DMS153 treated with DMSO at 0.1 percent for 48 hours (cell line): ENCODE data around the gene SCAF8.

Source experiments
- DNase-seq: peaks from one replicate; lab custom pipeline; 2025; ENCODE audit not compliant: unreplicated experiment; lab: John Stamatoyannopoulos, UW

SCAF8 gene

GRCh38 chr6:154824076-154824475, 90.9 kb downstream of the SCAF8 start:
- DNase-seq: no peak

GRCh38 chr6:154829970-154830369, 96.8 kb downstream of the SCAF8 start:
- no peak for DNase-seq

GRCh38 chr6:154830771-154831170, 97.6 kb downstream of the SCAF8 start:
- DNase-seq: no peak

GRCh38 chr6:154835307-154835706, 102.1 kb downstream of the SCAF8 start:
- no peak for DNase-seq

- no peak for DNase-seq
Measured at GRCh38 chr6:154839546-154839945, 106.3 kb downstream of the SCAF8 start.

DNA sequence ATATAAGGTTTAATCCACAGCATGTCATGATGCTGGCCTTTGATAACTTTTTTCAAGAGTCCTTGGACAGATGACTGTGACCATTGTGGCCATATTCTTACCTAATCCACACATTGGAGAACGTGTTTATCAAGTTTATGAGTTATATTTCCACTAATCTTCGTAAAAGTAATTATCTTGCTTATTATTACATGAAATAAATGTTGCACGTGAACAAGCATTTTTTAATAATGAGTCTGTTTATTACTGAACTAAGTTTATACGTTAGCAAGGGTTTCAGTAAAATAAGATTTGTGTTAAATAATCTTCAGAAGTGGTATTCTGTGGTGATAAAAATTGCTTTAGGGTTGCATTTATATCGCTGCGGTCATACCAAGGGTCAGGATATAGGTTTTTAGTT, 107.1 kb downstream of the SCAF8 start:
- no peak for DNase-seq

GRCh38 chr6:154841109-154841508, 107.9 kb downstream of the SCAF8 start:
- DNase-seq: no peak

- DNase-seq: no peak
Measured at GRCh38 chr6:154842833-154843232, 109.6 kb downstream of the SCAF8 start.

GRCh38 chr6:154847318-154847717, 114.1 kb downstream of the SCAF8 start:
- no peak for DNase-seq

GRCh38 chr6:154848580-154848979, 115.4 kb downstream of the SCAF8 start:
- DNase-seq: no peak

- DNase-seq: no peak
Measured at GRCh38 chr6:154849475-154849874, 116.3 kb downstream of the SCAF8 start.

DNA sequence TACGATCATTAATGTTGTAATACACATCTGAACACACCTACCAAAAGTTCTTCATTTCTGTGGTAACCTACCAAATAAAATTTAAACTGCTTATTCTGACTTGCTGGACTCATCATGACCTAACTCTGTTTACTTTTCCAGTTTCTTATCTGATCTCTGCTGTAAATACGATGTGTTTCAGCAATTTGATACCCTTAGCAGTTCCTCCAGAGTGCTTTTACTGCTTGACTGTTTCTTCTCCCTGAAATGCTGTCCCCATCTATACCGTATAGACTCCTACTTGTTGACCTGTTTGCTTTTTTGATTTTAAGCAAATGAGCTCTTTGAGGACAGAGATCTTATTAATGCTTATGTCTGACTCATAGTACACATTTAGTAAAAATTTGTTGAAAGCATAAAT, 119.5 kb downstream of the SCAF8 start:
- no peak for DNase-seq

DNA sequence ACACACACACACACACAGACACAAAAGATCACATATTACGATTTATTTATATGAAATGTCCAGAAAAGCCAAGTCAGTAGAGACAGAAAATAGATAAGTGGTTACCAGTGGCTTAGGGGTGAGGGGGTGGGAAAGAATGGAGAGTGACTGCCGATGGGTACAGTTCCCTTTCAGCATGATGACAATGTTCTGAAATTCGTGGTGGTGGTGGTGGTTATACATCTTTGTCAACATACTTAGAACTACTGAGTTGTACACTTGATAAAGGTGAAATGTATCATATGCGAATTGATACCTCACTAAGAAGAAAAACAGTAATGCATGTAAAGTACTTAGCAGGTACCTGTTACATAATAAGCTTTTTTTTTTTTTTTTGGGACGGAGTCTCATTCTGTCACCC, 124.3 kb downstream of the SCAF8 start:
- no peak for DNase-seq

DNA sequence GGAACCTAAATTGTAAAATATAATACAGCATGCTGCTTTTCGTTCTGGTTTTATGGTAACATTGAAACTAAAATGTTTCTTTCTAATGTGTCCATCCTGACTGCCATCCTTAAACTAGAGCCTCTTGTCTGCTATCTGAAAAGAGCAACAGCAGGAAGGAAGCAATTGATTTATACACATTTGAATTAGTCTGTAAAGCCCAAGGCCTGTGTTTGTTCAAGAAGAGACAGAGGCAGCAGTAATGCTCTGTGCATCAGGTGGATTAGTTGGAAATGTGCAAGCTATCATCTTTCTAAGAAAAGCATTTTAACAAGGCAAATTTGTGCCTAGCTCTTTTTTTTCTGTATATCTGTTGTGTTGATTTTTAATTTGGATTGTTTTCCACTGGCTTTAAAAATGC, 128.6 kb downstream of the SCAF8 start:
- no peak for DNase-seq

- DNase-seq: no peak
Measured at GRCh38 chr6:154862536-154862935, 129.3 kb downstream of the SCAF8 start.

DNA sequence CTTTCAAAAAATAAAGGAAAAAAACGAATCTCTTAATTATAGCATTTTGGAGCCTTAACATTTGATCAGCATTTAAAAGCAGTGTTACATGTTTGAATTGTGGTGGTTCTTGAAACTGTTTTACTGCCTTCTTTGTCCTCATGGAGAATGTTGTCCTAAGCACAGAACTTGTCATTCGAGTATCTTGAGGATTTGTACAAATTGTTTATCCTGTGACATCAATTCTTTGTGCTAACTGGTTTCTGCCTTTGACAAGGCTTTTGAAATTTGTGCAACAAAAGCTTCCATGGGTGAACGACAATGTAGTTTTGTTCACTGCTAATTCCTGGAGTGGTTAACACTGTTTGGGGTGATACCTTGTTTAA, 130.8 kb downstream of the SCAF8 start:
- no peak for DNase-seq

DNA sequence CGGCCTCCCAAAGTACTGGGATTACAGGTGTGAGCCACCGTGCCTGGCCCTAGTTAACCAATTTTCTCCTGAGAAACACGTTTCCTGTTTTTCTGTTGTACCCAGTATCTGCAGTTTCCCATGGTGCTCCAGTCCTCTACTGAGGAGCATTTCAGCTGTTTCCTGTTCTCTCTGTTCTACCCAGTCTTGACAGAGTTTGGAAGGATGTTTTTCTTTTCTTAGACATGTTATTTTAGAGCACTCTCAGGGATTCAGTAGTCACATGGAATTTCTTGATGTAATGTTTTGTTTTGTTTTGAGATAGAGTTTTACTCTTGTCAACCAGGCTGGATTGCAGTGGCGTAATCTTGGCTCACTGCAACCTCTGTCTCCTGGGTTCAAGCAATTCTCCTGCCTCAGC, 132.1 kb downstream of the SCAF8 start:
- DNase-seq: no peak

GRCh38 chr6:154868143-154868594, 135.0 kb downstream of the SCAF8 start:
- no peak for DNase-seq

GRCh38 chr6:154872542-154873114, 139.4 kb downstream of the SCAF8 start:
- DNase-seq: no peak

DNA sequence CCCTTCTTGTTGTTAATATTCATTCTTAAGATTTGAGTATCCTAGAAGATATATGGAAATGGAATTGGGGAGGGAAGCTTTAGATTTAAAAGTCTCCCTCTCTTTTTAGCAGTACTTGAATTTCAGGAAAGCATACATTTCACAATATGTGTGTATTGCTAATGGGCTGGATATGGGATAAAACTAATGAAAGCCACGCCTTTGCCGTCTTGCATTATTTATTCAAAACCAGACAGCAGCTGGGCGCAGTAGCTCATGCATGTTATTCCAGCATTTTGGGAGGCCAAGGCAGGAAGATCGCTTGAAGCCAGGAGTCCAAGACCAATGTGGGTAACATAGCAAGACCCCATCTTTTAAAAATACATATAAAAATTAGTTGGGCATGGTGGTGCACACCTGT, 140.3 kb downstream of the SCAF8 start:
- no peak for DNase-seq

GRCh38 chr6:154874773-154875592, 141.8 kb downstream of the SCAF8 start:
- no peak for DNase-seq

GRCh38 chr6:154876486-154877280, 143.5 kb downstream of the SCAF8 start:
- DNase-seq: no peak
